Measurements from ENCODE around the gene PIGU.

DNA sequence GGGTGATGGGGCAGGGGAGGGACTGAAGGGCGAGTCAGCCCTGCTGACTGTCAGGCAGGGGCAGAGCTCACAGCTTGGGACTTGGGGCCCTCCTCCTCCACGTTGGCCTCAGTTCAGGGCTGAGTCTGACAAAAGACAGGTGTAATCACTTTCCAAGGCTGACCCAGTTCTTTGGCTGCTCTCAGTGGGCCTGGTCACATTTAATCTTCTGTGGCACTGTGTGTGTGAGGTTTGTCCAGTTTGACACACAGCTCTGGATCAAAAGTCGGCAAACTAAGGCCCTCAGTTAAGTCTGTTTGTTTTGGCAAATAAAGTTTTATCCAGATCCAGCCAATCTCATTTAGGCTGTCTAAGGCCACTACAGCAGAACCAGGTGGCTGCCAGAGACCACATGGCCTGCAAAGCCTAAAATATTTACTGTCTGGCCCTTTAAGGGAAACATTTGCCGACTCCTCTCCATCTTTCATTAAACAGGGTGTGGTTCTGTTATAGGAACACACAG lies 123.5 kb downstream of the PIGU start:
- TF ChIP-seq, protein P1, sequence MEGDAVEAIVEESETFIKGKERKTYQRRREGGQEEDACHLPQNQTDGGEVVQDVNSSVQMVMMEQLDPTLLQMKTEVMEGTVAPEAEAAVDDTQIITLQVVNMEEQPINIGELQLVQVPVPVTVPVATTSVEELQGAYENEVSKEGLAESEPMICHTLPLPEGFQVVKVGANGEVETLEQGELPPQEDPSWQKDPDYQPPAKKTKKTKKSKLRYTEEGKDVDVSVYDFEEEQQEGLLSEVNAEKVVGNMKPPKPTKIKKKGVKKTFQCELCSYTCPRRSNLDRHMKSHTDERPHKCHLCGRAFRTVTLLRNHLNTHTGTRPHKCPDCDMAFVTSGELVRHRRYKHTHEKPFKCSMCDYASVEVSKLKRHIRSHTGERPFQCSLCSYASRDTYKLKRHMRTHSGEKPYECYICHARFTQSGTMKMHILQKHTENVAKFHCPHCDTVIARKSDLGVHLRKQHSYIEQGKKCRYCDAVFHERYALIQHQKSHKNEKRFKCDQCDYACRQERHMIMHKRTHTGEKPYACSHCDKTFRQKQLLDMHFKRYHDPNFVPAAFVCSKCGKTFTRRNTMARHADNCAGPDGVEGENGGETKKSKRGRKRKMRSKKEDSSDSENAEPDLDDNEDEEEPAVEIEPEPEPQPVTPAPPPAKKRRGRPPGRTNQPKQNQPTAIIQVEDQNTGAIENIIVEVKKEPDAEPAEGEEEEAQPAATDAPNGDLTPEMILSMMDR (IDR thresholded peaks at IDR 0.05; ENCODE audit: low read depth, low read length) = no peak
- TF ChIP-seq, protein P2, sequence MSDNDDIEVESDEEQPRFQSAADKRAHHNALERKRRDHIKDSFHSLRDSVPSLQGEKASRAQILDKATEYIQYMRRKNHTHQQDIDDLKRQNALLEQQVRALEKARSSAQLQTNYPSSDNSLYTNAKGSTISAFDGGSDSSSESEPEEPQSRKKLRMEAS (IDR thresholded peaks at IDR 0.05; ENCODE audit: low read depth, low read length) = no peak
- TF ChIP-seq POLR2A (IDR thresholded peaks at IDR 0.05; ENCODE audit: extremely low read depth, insufficient read length) (no peak), MYC (IDR thresholded peaks at IDR 0.05; ENCODE audit: low read depth, low read length) (no peak)
